Activated naive CD4-positive, alpha-beta T cell treated with anti-CD3 and anti-CD28 coated beads for 36 hours (primary cell): ENCODE measurements around the gene CLCN6. TPM values are rescaled to one million over a fixed set of nuclear protein-coding genes. Genes with fewer than 3 reads are reported as not detected.

Experiments
- CTCF ChIA-PET: fragments of 350-600 bp; sonication (Branson Sonifier 250); formaldehyde crosslinking; loops from one replicate; lab custom pipeline; 2021; ENCODE audit warnings: antibody characterized with exemption; lab: Charles Lee
- DNase-seq: peaks from one replicate; pipeline ENCODE4 v3.0.0-alpha.2; 2020
- H3K27ac Mint-ChIP-seq: one replicate; pipeline ENCODE4 v1.8.0; 2021; ENCODE audit warnings: mild to moderate bottlenecking, mixed read lengths
- H3K27me3 Mint-ChIP-seq: one replicate; pipeline ENCODE4 v1.8.0; 2021; ENCODE audit warnings: low read depth, mixed read lengths
- H3K36me3 Mint-ChIP-seq: one replicate; pipeline ENCODE4 v1.8.0; 2021; ENCODE audit warnings: low read depth, mixed read lengths
- H3K4me1 Mint-ChIP-seq: one replicate; pipeline ENCODE4 v1.8.0; 2021; ENCODE audit warnings: low read depth, mixed read lengths
- H3K4me3 Mint-ChIP-seq: one replicate; pipeline ENCODE4 v1.8.0; 2021; ENCODE audit warnings: mild to moderate bottlenecking, moderate library complexity, mixed read lengths
- H3K9me3 Mint-ChIP-seq: one replicate; pipeline ENCODE4 v1.8.0; 2021; ENCODE audit warnings: mixed read lengths
- intact Hi-C: fragments of 100-400 bp; cut with micrococcal nuclease; formaldehyde crosslinking; loops from one replicate; pipeline ENCODE4 v1.15.1; 2023
- total RNA-seq, 2 experiments: library from RNA; stranded (reverse); gene quantifications; one replicate each; pipeline ENCODE4 v1.2.3, GENCODE V29; 2021

CLCN6 gene
- total RNA-seq, 2 experiments from 2014 or later: 11.3 to 11.6 TPM

DNA sequence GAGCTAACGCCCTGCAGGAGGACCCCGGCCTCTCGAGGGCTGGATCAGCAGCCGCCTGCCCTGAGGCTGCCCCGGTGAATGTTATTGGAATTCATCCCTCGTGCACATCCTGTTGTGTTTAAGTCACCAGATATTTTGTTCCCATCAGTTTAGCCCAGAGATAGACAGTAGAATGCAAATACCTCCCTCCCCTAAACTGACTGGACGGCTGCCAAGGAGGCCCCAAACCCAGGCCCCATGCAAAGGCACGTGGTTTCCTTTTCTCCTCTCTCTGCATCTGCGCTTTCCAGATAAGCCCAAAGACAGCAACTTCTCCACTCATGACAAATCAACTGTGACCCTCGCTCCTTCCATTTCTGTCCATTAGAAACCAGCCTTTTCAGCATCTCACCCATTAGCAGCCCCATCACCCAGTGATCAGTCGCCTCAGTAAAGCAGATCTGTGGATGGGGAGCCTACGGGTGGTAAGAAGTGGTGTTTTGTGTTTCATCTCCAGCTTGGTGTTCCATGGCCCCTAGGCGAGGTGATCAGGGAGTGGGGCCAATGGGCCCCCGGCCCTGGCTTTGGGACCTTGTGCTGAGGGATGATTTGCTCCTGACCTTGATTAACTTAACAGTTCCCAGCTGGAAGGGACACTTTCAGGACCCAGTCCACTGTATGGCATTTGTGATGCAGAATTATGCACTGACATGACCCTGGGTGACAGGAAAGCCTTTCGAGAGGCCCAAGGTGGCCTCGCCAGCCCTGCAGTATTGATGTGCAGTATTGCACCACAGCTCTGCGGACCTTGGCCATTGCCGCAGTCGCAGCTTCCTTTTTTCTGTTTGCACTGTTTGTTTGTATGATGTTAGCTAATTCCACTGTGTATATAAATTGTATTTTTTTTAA is 36.4 kb downstream of the CLCN6 start:
- Mint-ChIP-seq H3K4me3 (no peak overlapping the region), H3K27me3 (no peaks in the 10 kb centered on the region), H3K9me3 (no peaks in the 10 kb centered on the region), H3K36me3 (peaks cover 27% of the 10 kb centered on the region), H3K4me1 (no peaks in the 10 kb centered on the region), H3K27ac (no peak overlapping the region)
- no peak for DNase-seq
- intact Hi-C loops: no loop called here
- CTCF ChIA-PET: interaction anchor here (1.0 to 1.6 kb wide), 2 partner anchors 50 to 56 kb away, joined by 3 to 7 read pairs; no protein-coding TSS in a partner anchor

GRCh38 chr1:11845641-11846335 is 39.8 kb downstream of the CLCN6 start:
- Mint-ChIP-seq H3K4me3 (no peak overlapping the region), H3K36me3 (peaks cover 18% of the 10 kb centered on the region), H3K27me3 (no peaks in the 10 kb centered on the region), H3K27ac (no peak overlapping the region), H3K4me1 (no peaks in the 10 kb centered on the region), H3K9me3 (no peaks in the 10 kb centered on the region)
- CTCF ChIA-PET: interaction anchor here (1.0 kb wide), 1 partner anchor 201 kb away, joined by 3 read pairs; no protein-coding TSS in a partner anchor
- intact Hi-C loops: no loop called here
- no peak for DNase-seq

DNA sequence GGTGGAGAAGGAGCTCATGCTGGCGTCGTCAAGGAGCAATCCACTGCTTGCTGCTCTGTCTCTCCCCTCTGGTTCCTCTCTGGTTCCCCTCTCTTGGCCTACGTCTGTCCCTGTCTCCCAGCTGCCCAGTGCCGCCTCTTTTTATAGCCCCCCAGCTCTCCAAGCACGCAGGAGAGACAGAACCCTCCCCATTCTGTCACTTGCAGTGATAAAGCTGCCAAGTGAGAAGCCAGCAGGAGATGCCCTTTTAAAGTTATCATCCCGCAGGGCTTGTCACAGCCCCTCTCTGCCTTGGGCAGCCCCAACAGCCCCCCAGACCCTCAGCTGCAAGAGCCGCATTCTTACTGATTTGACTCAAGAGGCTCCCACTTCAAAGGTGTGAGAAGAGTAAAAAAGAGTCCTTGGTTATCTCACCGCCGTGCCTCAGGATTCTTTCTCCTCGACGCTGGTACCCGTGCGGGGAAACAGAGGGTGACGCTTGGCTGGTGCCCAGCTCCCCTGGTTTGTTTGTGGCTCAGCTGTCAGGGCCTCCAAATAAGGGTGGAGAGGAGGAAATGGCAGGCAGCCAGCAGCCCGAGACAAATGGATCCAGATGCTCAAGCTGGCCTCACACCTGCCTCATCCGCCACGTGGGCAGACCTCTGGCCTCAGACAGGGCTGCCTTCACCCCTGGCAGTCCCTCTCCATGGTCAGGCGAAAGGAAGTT is 41.8 kb downstream of the CLCN6 start, which contains the start of gene NPPA:
Gene NPPA, minus strand, starts transcription at position 117 of the 706 bp plus-strand sequence. Its CDS starts 99 bp downstream, at position 18.
- no peaks in the 10 kb centered on the region for H3K4me1 Mint-ChIP-seq
- peaks cover 11% of the 10 kb centered on the region for H3K36me3 Mint-ChIP-seq
- DNase-seq: no peak
- intact Hi-C loops: no loop called here
- no peak within 1 kb of the TSS for H3K27ac Mint-ChIP-seq
- peaks cover 1% of the 10 kb centered on the region for H3K27me3 Mint-ChIP-seq
- CTCF ChIA-PET: no interaction called here
- no peaks in the 10 kb centered on the region for H3K9me3 Mint-ChIP-seq
- no peak within 1 kb of the TSS for H3K4me3 Mint-ChIP-seq

DNA sequence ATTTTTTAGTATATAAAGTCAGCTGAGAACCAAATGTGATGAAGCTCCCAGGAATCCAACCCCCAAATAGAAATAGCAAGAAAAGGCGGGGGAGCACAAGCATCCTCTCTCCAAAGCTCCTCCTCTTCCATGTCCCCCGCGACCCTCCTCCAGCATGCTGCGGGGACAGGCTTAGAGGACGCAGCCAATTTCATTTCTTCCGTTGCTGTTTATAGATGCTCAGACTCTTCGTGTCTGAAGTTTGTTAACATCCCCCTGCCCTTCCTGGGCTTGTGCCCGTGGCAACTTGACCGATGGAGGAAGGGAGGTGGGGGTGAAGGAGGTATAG is 42.3 kb downstream of the CLCN6 start:
- Mint-ChIP-seq H3K4me1 (no peaks in the 10 kb centered on the region), H3K9me3 (no peaks in the 10 kb centered on the region), H3K27me3 (peaks cover 5% of the 10 kb centered on the region), H3K36me3 (peaks cover 11% of the 10 kb centered on the region), H3K4me3 (no peak overlapping the region), H3K27ac (no peak overlapping the region)
- no peak for DNase-seq
- CTCF ChIA-PET: no interaction called here
- intact Hi-C loops: no loop called here

- intact Hi-C loops: no loop called here
- H3K4me1 Mint-ChIP-seq: no peaks in the 10 kb centered on the region
- DNase-seq: no peak
- no peaks in the 10 kb centered on the region for H3K9me3 Mint-ChIP-seq
- H3K4me3 Mint-ChIP-seq: no peak overlapping the region
- H3K27me3 Mint-ChIP-seq: peaks cover 10% of the 10 kb centered on the region
- peaks cover 6% of the 10 kb centered on the region for H3K36me3 Mint-ChIP-seq
- no peak overlapping the region for H3K27ac Mint-ChIP-seq
- CTCF ChIA-PET: interaction anchor here (0.6 kb wide), 1 partner anchor 226 kb away, joined by 3 read pairs; no protein-coding TSS in a partner anchor
Observed at GRCh38 chr1:11850156-11850555, 44.2 kb downstream of the CLCN6 start.

GRCh38 chr1:11851180-11851579 is 45.2 kb downstream of the CLCN6 start:
- H3K4me3 Mint-ChIP-seq: no peak overlapping the region
- no peaks in the 10 kb centered on the region for H3K4me1 Mint-ChIP-seq
- H3K27me3 Mint-ChIP-seq: peaks cover 10% of the 10 kb centered on the region
- CTCF ChIA-PET: no interaction called here
- intact Hi-C loops: no loop called here
- peaks cover 1% of the 10 kb centered on the region for H3K36me3 Mint-ChIP-seq
- no peak overlapping the region for H3K27ac Mint-ChIP-seq
- no peaks in the 10 kb centered on the region for H3K9me3 Mint-ChIP-seq
- DNase-seq: no peak

DNA sequence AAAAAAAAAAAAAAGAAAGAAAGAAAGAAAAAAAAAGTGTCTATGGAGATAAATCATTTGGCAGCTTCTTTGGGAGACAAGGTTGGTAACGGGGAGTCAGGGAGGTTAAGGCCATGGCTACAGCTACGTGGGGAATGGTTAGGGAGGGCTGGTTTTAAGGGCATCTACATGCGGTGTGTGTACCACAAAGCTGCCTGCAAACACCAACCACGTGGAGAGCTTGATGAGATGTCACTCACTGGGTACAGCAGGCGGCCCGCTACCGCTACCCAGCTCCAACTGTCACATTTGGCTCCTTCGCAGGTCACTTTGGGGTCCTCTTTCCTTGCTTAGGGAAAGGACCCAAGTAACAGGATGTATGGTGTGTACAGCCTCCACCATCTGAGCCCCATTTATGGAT is 48.5 kb downstream of the CLCN6 start:
- Mint-ChIP-seq H3K9me3 (no peaks in the 10 kb centered on the region), H3K27me3 (peaks cover 32% of the 10 kb centered on the region), H3K36me3 (no peaks in the 10 kb centered on the region), H3K4me1 (peaks cover 8% of the 10 kb centered on the region), H3K27ac (no peak overlapping the region), H3K4me3 (no peak overlapping the region)
- intact Hi-C loops: no loop called here
- CTCF ChIA-PET: no interaction called here
- DNase-seq: no peak

- Mint-ChIP-seq H3K4me3 (no peak overlapping the region), H3K9me3 (no peaks in the 10 kb centered on the region), H3K27me3 (peaks cover 40% of the 10 kb centered on the region), H3K4me1 (peaks cover 8% of the 10 kb centered on the region), H3K36me3 (no peaks in the 10 kb centered on the region), H3K27ac (no peak overlapping the region)
- DNase-seq: no peak
- intact Hi-C loops: no loop called here
- CTCF ChIA-PET: interaction anchor here (0.5 kb wide), 1 partner anchor 616 kb away, joined by 3 read pairs; no protein-coding TSS in a partner anchor
Observed at GRCh38 chr1:11855430-11855829, 49.4 kb downstream of the CLCN6 start.

GRCh38 chr1:11856698-11857097 is 50.7 kb downstream of the CLCN6 start:
- Mint-ChIP-seq H3K9me3 (no peaks in the 10 kb centered on the region), H3K4me3 (no peak overlapping the region), H3K36me3 (no peaks in the 10 kb centered on the region), H3K4me1 (peaks cover 8% of the 10 kb centered on the region), H3K27ac (no peak overlapping the region), H3K27me3 (peaks cover 46% of the 10 kb centered on the region)
- no peak for DNase-seq
- CTCF ChIA-PET: no interaction called here
- intact Hi-C loops: no loop called here

- Mint-ChIP-seq H3K36me3 (no peaks in the 10 kb centered on the region), H3K4me3 (no peak overlapping the region), H3K27me3 (peaks cover 48% of the 10 kb centered on the region), H3K27ac (no peak overlapping the region), H3K4me1 (peaks cover 8% of the 10 kb centered on the region), H3K9me3 (no peaks in the 10 kb centered on the region)
- CTCF ChIA-PET: no interaction called here
- no peak for DNase-seq
- intact Hi-C loops: no loop called here
Observed at GRCh38 chr1:11857164-11857851, 51.3 kb downstream of the CLCN6 start.

- H3K4me3 Mint-ChIP-seq: no peak overlapping the region
- H3K27me3 Mint-ChIP-seq: peaks cover 49% of the 10 kb centered on the region
- CTCF ChIA-PET: no interaction called here
Observed at GRCh38 chr1:11858158-11858557, 52.2 kb downstream of the CLCN6 start.

DNA sequence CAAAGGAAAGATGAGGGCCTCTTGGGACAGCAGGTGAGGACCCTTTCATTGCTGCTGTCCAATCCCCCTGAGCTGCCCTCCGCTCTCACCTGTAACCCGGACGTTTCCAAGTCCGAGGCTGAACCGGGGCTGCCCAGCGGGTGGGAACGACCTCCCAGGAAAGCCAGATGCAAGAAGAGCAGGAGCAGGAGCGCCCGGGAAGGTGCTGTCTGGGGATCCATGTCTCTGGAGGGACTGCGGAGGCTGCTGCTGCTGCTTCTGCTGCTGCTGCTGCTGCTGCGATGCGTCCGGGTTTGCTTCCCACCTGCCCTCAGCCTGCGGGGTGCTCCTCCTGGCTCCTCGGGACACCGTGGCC is 52.6 kb downstream of the CLCN6 start, which contains the start of gene NPPB:
Gene NPPB, minus strand, starts transcription at position 333 of the 355 bp plus-strand sequence. Its CDS starts 112 bp downstream, at position 221.
- Mint-ChIP-seq H3K27me3 (peaks cover 48% of the 10 kb centered on the region), H3K4me3 (no peak within 1 kb of the TSS), H3K27ac (no peak within 1 kb of the TSS), H3K9me3 (no peaks in the 10 kb centered on the region), H3K36me3 (no peaks in the 10 kb centered on the region), H3K4me1 (peaks cover 8% of the 10 kb centered on the region)
- intact Hi-C loops: no loop called here
- no peak for DNase-seq
- CTCF ChIA-PET: no interaction called here

More at GRCh38 chr1:11858158-11858557, 52.2 kb downstream of the CLCN6 start:
- intact Hi-C loops: no loop called here
- no peaks in the 10 kb centered on the region for H3K9me3 Mint-ChIP-seq
- peaks cover 8% of the 10 kb centered on the region for H3K4me1 Mint-ChIP-seq
- H3K27ac Mint-ChIP-seq: no peak overlapping the region
- no peak for DNase-seq
- no peaks in the 10 kb centered on the region for H3K36me3 Mint-ChIP-seq
